ENCODE data around the gene GMIP. TPM values are rescaled to one million over a fixed set of nuclear protein-coding genes. Genes with fewer than 3 reads are reported as not detected.

The GMIP gene
- total and polyA plus RNA-seq, 4 donors: 0.89 to 6.5 (median 4.3) TPM

GRCh38 chr19:19631346-19631745 lies 12.1 kb downstream of the GMIP start (continued):
- no peak for TF ChIP-seq TAF1 (conservative IDR thresholded peaks at IDR 0.05)
- no peak for TF ChIP-seq RAD21 (IDR thresholded peaks at IDR 0.05)
- TF ChIP-seq, protein P1, sequence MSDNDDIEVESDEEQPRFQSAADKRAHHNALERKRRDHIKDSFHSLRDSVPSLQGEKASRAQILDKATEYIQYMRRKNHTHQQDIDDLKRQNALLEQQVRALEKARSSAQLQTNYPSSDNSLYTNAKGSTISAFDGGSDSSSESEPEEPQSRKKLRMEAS (IDR thresholded peaks at IDR 0.05): no peak
- no peak for TF ChIP-seq SP1 (IDR thresholded peaks at IDR 0.05)
- TF ChIP-seq EGR1 (IDR thresholded peaks at IDR 0.05; ENCODE audit: low read depth in 2 of 2): no peak
- no peak for TF ChIP-seq YY1 (IDR thresholded peaks at IDR 0.05)
- TF ChIP-seq FOXA2 (IDR thresholded peaks at IDR 0.05): no peak

GRCh38 chr19:19630426-19630825 lies 13.0 kb downstream of the GMIP start:
- Histone ChIP-seq H3K4me3 (ENCODE audit: low read depth in 1 of 3, low read length in 3 of 3) (no peak overlapping the region), H3K4me1 (ENCODE audit: control insufficient read depth in 4 of 4, insufficient read depth in 4 of 4, low read length in 3 of 4) (peaks cover 0 to 8% (median 3%) of the 10 kb centered on the region in 4 donors), H3K27me3 (ENCODE audit: control insufficient read depth in 4 of 4, insufficient read depth in 4 of 4, low read length in 3 of 4) (peaks cover 0 to 2% (median 0%) of the 10 kb centered on the region in 4 donors), H3K9me3 (ENCODE audit: control insufficient read depth in 4 of 4, low read length in 3 of 4) (no peaks in the 10 kb centered on the region), H3K36me3 (ENCODE audit: control insufficient read depth in 4 of 4, insufficient read depth in 3 of 4, low read depth in 1 of 4, low read length in 3 of 4) (peaks cover 0 to 11% (median 5%) of the 10 kb centered on the region in 4 donors), H3K9ac (ENCODE audit: low read depth in 1 of 2, low read length in 2 of 2) (no peak overlapping the region), H3K27ac (ENCODE audit: low read depth in 1 of 2, low read length in 2 of 2) (no peak overlapping the region)
- WGBS: 97% methylated on average over 2 of the region's 2 CpGs
- no peak for DNase-seq (ENCODE audit: low spot score)
- TF ChIP-seq EGR1 (IDR thresholded peaks at IDR 0.05; ENCODE audit: low read depth in 2 of 2) (no peak), JUND (IDR thresholded peaks at IDR 0.05) (no peak), GABPA (IDR thresholded peaks at IDR 0.05 in 1 of 2, conservative IDR thresholded peaks at IDR 0.05 in 1 of 2) (no peak), YY1 (IDR thresholded peaks at IDR 0.05) (no peak), NR2F2 (IDR thresholded peaks at IDR 0.05) (no peak), REST (IDR thresholded peaks at IDR 0.05) (no peak)
- TF ChIP-seq, protein P2, sequence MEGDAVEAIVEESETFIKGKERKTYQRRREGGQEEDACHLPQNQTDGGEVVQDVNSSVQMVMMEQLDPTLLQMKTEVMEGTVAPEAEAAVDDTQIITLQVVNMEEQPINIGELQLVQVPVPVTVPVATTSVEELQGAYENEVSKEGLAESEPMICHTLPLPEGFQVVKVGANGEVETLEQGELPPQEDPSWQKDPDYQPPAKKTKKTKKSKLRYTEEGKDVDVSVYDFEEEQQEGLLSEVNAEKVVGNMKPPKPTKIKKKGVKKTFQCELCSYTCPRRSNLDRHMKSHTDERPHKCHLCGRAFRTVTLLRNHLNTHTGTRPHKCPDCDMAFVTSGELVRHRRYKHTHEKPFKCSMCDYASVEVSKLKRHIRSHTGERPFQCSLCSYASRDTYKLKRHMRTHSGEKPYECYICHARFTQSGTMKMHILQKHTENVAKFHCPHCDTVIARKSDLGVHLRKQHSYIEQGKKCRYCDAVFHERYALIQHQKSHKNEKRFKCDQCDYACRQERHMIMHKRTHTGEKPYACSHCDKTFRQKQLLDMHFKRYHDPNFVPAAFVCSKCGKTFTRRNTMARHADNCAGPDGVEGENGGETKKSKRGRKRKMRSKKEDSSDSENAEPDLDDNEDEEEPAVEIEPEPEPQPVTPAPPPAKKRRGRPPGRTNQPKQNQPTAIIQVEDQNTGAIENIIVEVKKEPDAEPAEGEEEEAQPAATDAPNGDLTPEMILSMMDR (IDR thresholded peaks at IDR 0.05; ENCODE audit: low read depth, low read length, missing input control): no peak
- TF ChIP-seq, protein P1 (IDR thresholded peaks at IDR 0.05): no peak

- H3K36me3 ChIP-seq (ENCODE audit: control insufficient read depth in 4 of 4, insufficient read depth in 3 of 4, low read depth in 1 of 4, low read length in 3 of 4): peaks cover 0 to 8% (median 5%) of the 10 kb centered on the region in 4 donors
- H3K27me3 ChIP-seq (ENCODE audit: control insufficient read depth in 4 of 4, insufficient read depth in 4 of 4, low read length in 3 of 4): peaks cover 0 to 2% (median 0%) of the 10 kb centered on the region in 4 donors
- no peak overlapping the region for H3K27ac ChIP-seq (ENCODE audit: low read depth in 1 of 2, low read length in 2 of 2)
- DNase-seq (ENCODE audit: low spot score): no peak
- H3K9me3 ChIP-seq (ENCODE audit: control insufficient read depth in 4 of 4, low read length in 3 of 4): no peaks in the 10 kb centered on the region
- peaks cover 0 to 8% (median 3%) of the 10 kb centered on the region in 4 donors for H3K4me1 ChIP-seq (ENCODE audit: control insufficient read depth in 4 of 4, insufficient read depth in 4 of 4, low read length in 3 of 4)
- 99% methylated on average over 11 of the region's 11 CpGs for WGBS
- TF ChIP-seq FOXA2 (IDR thresholded peaks at IDR 0.05): no peak
- no peak for TF ChIP-seq JUND (IDR thresholded peaks at IDR 0.05)
- no peak for TF ChIP-seq HNF4A (conservative IDR thresholded peaks at IDR 0.05)
- no peak for TF ChIP-seq RAD21 (IDR thresholded peaks at IDR 0.05)
- no peak for TF ChIP-seq NR2F2 (IDR thresholded peaks at IDR 0.05)
- TF ChIP-seq ATF3 (IDR thresholded peaks at IDR 0.05): no peak
- no peak for TF ChIP-seq ZBTB33 (IDR thresholded peaks at IDR 0.05)
- TF ChIP-seq FOXA1 (IDR thresholded peaks at IDR 0.05): no peak
- no peak for TF ChIP-seq HNF4G (IDR thresholded peaks at IDR 0.05)
- H3K9ac ChIP-seq (ENCODE audit: low read depth in 1 of 2, low read length in 2 of 2): no peak overlapping the region
- no peak overlapping the region for H3K4me3 ChIP-seq (ENCODE audit: low read depth in 1 of 3, low read length in 3 of 3)
Observed at GRCh38 chr19:19630062-19630414, 13.4 kb downstream of the GMIP start.

Data from liver (tissue), 9 donors.